HG02623 (cell line): Measurements from ENCODE around the gene SPSB3.
"Not testable (repeated sequence)": the region's sequence is repeated elsewhere in the genome, so short reads cannot be mapped to it uniquely, and the experiment has no call there.

Experiments used
- ATAC-seq: cut with Tn5 transposase; IDR thresholded peaks from one replicate; pipeline ENCODE4 v1.9.1; 2021; ENCODE audit warnings: moderate library complexity; ENCODE audit not compliant: unreplicated experiment

SPSB3 gene

DNA sequence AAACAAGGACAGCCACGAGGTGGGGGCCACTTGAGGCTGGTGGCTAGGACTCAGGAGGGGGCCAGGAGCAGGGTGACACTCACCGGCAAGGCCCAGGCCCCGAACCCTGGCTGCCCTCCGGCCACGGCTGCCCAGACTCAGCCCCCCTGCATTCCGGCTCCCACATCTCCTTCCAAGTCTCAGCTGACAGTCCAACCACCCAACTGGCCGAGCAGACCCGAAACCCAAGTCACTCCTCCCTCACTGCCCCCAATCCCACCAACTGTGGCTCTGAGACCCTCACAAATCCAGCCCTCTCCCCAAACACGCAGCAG lies 34.9 kb upstream of the SPSB3 start:
- no peak for ATAC-seq

DNA sequence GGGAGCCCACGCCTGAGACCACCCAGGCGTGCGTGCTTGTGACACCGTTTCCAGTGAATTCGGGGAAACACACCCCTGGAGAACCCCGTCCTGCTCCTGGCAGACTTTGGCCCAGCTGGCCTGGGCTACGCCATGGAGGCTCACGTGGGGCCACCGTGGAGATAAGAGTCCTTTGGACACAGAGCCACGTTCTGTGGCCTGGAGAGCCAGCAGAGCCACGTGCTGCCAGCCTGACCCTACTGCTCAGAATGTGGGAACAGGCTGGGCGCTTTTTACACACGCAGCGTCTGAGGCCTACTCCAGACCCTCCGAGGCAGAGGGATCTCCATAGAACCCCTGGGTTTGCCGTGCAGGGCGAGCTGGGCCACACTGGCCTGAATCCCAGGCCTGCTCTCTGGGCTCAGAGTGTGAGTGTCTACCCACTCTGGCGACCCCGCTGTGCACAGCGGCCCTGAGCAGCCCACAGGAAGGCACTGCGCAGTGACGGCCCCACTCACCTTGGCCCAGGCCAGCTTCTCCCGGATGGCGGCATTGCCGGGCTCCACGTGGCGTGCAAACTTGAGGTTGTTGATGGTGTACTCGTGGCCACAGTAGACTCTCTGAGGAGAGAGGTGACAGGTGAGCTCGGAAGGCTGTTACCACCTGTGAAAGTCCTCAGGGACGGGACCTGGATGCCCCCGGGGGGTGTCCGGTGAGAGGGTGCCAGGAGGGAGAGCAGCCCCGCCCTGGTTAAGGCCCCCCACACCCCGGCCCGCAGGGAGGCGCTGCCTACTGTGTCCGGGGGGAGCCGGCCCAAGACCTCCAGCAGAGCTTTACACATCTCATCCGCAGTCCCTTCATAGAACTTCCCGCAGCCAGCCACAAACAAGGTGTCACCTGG lies 34.3 kb upstream of the SPSB3 start:
- no peak for ATAC-seq

DNA sequence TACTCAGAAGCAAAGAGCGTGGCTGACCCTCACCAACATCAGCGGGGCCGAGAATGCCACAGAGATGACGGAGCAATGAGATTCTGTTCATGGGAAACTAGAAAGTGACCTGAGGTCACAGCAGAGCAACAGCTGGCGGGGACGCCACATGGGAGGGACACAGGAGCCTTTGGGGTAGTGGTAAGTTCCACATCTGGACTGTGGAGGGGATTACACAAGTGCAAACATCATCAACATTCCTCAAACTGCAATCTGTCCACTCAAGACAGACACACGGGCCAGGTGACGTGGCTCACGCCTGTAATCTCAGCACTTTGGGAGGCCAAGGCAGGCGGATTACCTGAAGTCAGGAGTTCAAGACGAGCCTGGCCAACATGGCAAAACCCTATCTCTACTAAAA lies 33.1 kb upstream of the SPSB3 start:
- ATAC-seq: no peak

DNA sequence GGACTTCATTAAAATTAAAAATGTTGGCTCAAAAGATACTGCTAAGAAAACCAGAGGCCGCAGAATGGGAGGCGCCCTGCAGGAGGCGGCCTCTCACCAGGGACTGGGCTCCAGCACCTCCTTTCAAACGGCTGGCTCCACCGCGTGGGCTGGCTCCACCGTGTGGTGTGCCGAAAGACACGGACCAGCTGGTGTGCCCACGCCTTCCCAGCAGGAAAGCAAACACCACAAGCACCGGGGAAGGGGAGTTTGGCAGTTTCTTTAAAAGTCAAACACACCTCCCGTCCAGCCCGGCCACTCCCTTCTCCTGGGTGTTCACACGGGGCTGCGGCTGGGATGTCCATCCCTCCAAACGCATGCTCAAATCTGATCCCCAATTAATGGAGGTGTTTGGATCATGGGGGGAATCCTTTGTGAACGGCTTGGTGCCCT lies 30.4 kb upstream of the SPSB3 start:
- no peak for ATAC-seq

DNA sequence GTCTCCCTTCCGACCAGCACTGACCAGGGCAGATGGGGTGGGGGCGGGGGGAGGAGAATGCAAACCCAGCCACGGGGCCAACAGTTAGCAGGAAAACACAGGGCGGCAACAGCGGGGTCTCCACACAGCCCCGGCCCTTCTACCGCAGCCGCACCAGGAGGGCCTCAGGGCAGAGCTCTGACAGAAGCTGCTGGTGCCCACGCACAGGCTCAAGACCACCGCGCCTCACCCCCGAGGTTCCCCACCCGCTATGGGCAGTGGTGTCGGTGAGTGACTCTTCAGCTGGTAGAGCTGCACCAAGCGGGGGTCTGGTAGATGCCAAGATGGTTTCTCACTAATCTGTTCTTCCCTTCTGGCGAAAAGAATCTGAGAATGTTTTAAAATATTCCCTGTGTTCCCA lies 28.2 kb upstream of the SPSB3 start:
- ATAC-seq: no peak

DNA sequence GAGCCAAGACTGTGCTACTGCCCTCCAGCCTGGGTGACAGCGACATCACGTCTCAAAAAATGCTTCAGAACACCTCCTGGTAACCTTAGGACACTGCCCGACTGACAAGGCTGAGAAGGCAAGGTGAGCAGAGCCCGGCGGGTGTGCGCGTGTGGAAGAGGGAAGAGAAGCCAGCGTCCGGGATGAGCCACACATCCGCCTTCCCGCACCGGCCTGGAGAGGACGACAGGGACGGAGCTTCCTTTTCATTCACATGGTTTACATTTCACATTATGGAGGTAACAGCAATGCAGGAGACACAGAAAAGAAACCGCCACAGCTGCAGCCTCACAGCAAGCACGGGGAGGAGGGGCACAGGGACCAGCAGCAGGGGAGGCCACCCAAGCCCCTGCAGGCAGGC lies 27.7 kb upstream of the SPSB3 start:
- no peak for ATAC-seq

DNA sequence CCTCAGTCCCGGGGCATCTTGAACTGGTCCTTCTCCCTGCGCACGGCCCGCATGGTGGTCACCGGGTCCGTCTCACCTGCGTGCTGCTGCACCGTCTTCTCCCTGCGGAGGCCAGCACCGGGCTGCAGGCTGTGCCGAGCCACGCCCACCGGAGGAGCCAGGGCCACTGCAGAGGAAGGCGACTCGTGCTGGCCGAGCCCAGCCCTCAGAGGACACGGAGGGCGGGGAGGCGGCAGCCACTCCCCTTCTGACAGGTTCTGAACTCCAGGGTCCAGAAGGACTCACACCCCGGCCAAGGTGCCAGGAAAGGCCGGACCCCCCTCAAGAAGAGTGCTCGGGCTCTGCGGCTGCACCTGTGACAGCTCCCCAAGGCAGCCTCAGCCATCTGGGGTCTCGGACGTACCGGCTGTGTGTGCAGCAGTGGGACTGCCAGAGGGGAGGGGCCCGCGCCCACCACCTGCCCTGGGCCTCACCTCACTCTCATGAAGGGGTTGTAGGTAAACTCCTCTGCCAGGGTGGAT lies 27.0 kb upstream of the SPSB3 start:
- ATAC-seq: no peak

DNA sequence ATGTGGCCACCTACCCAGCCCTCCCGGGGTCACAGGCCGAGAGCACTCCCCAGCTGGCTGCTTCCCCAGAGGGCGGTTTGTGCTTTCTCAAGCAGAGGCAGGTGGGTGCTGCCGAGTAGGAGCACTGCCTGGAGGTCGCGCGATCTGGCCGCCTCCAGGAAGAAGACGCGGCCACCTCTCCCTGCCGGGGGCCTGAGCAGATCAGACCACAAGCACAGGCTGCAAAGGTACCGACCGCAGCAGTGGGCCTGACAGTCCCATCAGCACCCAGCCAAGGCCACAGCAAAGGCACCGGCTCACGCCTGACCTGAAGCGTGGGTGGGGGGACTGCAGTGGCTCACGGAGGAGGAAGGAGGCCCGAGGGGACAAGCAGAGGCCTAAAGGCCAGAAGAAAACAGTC lies 26.3 kb upstream of the SPSB3 start:
- ATAC-seq: no peak

DNA sequence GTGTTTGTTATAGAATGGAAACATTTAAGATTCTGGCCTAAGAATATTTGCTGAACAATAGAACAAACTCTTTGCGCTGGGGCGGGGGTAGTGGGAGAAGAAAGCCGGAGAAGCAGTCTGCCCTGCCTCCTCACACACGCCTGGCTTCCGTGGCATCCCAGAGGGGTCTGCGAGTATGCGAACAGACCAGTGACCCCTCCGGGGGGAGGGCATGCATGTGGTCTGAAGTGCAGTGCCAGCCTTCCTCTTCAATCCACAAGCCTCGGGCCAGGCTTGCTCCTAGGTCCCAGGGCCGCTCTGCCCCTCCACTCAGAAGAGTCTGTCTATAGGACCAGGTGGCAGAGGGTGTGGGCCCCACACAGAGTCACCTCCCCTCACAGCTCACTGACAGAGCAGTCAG lies 25.3 kb upstream of the SPSB3 start:
- no peak for ATAC-seq

DNA sequence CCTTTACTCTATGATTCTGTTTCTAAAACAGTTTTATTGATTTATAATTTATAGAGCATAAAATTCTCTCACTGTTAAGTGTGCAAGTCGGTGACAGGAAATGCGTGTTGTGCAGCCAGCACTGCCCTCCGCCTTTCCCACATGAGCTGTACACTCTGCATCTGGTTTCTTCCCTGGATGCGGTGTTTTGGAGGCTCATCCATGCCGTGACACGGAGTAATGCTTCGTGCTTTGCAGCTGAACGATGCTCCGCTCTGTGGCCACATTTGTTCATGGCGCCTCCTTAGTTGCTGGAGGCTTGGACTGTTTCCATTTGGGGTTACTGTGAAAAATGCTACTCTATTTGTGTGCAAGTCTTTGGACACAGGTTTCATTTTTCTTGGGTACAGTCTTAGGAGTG lies 18.3 kb upstream of the SPSB3 start:
- ATAC-seq: no peak

DNA sequence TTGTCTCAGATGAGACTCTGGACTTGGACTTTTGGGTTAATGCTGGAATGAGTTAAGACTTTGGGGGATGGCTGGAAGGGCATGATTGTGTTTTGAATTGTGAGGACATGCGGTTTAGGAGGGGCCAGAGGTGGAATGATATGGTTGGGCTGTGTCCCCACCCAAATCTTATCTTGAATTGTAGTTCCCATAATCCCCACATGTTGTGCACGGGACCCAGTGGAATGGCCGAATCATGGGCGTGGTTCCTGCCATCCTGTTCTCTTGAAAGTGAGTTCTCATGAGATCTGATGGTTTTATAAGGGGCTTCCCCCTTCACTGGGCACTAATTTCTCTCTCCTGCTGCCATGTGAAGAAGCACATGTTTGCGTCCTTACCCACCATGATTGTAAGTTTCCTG lies 16.9 kb upstream of the SPSB3 start:
- not testable (repeated sequence) for ATAC-seq

DNA sequence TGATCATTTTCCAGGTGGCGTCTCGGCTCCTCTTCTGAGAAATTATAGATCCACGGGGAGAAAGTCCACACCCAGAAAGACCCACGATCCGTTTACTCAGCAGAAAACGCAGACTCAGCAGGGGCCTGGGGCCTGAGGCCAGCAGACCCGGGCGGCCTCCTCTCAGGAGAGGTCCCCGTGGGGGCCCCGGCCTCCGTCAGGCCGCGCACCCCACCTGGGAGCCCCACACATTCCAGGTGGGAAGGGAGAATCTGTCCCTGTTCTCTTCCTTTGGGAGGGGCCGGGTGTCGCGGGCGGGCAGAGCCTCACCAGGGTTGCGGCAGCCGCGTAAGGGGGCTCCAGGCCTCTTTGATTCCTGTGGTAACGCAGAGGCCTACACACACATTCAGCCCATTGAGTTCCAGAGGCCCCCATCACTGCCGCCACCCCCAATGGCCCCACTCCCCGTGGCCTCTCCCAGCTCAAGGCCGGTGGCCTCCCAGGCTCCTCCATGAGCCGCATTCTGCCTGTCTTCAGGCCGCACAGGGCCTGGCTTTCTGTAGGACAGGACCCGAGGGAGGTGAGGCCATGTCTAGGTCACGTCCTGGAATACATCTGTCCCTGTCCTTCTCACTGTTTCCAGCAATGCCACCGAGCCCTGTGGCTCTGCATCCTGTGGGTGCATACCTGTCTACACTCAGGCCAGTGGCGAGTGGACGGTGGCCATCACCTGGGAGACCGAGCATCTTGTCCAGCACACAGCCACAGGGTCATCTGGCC lies 12.7 kb upstream of the SPSB3 start:
- no peak for ATAC-seq

DNA sequence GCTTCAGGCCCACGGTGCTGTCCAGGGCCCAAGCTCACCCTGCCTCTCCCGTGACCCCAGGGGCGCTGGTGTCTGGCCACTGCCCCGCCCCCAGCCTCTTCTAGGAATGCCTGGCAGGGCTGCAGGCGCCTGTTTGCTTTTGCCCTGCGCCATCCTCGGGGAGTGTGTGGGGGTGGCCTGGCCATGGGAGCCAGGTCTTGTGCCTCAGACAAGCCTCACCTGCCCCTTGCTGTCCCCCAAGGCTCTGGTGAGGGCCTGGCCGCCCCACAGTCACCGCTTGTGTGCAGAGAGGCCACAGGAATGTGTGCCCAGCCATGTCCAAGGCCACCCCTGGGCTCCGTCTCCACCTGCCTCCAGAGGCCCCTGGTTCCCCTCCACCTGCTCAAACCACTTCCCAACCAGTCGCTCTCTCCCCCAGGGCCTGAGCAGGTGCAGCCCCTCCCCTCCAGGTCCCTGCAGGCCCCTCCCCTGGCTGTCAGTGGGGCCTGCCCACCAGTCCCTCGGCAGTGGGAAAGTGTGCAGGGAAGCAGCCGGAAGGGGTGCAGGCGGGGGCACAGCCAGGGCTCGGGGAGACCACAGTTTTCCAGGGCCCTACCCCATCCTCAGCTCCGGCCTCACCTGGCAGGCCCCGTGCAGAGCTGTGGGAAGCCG lies 12.0 kb upstream of the SPSB3 start:
- no peak for ATAC-seq

DNA sequence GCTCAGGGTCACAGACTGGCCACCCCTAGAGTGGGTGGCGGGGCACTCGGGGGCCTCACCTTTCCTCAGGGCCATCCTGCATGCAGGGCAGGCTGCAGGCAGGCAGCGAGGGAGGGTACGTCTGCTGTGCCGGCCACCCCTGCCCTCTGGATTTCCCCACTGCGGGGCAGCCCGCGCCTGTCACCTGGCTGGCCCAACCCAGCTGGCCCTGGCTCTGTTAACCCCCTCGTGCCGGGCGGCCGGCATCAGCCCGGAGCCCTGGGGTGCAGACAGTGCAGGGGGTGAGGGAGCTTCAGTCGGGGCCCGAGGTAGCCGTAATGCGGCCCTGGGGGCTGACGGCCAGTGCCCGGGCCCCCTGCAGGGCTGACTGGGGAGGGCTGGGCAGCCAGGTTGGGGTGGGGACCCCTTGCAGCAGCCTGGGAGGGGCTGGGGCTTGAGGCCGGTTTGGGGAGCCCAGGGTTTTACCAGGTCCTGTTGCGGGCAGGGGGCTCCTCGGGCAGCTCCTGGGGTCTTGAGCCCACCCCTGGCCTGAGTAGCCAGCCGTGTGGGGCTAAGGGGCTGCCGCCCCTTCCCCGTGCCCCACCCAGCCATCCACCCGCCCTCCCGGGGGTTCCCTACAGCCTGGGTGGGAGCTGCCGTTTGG lies 11.3 kb upstream of the SPSB3 start, which contains the start of gene IGFALS:
Gene IGFALS (minus strand): TSS at position 128 of the 643 bp plus-strand sequence. CDS start 53 bp downstream, at position 75.
- no peak for ATAC-seq

DNA sequence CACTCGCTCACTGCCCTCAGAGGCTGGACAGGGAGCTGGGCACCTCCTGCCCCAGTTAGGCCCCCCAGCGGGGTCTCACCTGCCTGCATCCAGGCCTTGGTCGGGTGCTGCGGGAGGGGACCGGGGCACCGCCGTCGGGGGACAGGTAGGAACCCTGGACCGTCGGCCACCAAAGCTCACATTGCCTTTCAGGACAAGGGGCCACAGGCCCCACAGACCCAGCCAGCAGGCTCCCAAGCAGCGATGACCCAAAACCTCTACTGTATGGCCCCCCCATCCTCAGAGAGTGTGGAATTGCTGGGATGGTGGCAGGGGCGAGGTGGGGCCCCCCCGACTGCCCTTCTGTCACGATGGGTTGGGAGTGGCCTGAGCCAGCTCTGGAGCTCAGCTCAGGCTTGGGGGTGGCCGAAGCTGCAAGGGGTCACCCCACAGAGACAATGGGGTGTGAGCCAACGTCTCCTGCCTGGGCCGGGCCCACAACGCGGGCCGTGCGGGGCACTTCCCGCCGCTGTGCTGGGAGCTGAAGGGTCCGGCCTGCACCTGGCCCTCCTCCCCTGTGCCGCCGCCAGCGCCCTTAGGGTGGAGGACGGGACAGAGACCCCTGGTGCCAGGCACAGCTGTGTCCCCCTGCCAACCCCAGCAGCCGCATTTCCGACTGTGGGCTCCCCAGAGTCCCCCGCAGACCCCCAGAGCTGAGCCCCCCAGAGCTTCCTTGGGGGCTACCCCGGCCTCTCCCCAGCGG lies 10.6 kb upstream of the SPSB3 start:
- ATAC-seq: no peak

DNA sequence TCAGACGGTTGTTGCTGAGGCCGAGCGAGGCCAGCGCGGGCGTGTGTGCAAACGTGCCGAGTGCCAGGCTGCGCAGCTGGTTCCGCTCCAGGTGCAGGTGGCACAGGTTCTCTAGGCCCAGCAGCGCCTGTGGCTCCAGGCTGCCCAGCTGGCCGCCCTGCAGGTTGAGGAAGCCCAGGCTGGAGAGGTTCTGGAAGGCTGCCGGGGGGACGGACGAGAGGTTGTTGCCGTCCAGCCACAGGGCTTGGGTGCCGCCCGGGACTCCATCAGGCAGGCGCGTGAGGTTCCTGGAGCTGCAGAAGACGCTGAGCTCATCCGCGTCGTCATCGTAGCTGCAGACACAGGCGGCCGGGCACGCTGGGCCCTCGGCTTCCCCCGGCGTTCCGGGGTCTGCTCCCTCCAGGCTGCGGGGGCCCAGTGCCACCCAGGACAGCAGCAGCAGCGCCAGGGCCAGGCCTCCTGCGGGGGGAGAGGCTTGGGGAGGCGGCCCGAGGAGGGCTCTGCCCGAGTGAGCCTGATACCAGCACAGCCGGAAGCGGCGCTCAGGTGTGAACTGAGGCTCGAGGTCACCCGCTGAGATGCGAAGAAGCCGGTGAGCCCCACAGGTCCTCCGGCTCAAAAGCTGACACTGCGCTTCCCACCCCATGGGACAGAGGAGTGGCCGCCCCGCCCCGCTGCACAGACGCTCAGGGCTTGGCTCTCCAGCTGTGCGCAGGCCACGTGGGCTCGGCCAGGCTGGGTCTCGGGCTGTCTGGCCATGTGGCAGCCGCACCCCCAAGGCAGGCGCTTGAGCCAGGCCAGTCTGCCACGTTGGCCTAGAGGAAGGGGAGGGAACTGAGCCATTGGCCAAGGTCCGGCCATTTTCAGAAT lies 9.8 kb upstream of the SPSB3 start:
- ATAC-seq: no peak

DNA sequence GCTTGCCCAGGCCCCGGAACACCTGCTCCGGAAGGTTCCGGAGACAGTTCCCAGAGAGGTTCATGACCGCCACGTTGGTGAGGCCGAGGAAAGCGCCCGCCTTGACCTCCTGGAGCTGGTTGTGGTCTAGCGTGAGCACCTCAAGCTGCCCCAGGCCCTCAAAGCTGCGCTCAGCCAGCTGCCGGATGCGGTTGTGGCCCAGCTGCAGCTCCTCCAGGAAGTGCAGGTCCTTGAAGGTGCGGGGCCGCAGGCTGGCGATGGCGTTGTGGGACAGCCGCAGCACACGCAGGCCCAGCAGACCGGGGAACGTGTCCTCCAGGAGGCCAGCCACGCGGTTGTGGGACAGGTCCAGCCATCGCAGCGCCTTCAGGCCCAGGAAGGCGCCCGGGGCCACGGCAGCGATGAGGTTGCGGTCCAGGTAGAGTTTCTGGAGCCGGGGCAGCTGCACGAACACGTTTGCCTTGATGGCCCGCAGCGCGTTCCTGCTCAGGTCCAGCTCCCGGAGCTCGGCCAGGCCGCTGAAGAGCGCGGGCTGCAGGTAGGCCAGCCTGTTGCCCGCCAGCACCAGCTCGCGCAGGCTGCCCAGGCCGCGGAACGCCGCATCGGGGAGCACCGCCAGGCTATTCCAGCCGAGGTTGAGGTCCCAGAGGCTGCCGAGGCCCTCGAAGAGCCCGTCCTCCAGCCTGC lies 9.0 kb upstream of the SPSB3 start:
- no peak for ATAC-seq

DNA sequence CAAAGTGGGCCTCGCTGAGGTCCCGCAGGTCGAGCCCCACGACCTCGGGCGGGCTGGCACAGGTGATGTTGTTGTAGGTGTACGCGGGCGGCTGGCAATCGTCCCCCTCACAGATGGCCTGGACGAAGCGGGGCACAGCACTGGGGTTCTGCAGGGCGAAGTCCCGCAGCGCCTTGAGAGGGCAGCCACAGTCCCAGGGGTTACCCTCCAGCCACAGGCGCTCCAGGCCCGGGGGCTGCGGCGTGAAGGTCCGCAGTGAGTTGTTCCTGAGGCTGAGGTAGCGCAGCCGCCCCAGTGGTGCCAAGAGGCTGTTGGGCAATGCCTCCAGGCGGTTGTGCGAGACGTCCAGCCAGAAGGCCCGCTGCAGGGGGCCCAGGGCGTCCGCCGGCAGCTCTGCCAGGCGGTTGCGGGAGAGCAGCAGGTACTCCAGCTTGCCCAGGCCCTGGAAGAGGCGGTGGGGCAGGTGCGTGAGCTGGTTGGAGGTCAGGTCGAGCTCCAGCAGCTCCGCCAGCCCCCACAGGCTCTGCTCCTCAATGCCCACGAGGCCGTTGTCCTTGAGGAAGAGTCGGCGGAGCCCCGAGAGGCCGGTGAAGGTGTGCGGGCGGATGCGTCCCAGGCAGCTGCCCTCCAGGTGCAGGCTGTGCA lies 8.4 kb upstream of the SPSB3 start:
- ATAC-seq: no peak
